Measurements from ENCODE around the gene APLP1. TPM values are rescaled to one million over a fixed set of nuclear protein-coding genes. Genes with fewer than 3 reads are reported as not detected.

APLP1 gene
- total and polyA plus RNA-seq, 2 of the 4 experiments (the other 2 are of a cell fraction): 4.7 to 41.0 TPM

- H3K18ac ChIP-seq (ENCODE audit: low read depth, low read length): no peak overlapping the region; the same call in 1 of the 2 replicates
- no peak overlapping the region; the same call in 1 of the 2 replicates for H3K14ac ChIP-seq (replicated peaks; ENCODE audit: low read depth, low read length)
- H3K56ac ChIP-seq (ENCODE audit: extremely low read depth, insufficient read depth, low read length): peak overlapping the region; percentile 64; the same call in 1 of the 2 replicates
- H4K8ac ChIP-seq (ENCODE audit: low read depth in 2 of 2, low read length in 2 of 2): peak overlapping the region; percentile 44 to 99; a peak in 2 of 4 replicates
- H3K23ac ChIP-seq (ENCODE audit: low read depth, low read length): peak overlapping the region; percentile 19
- no peak overlapping the region for H2BK20ac ChIP-seq (ENCODE audit: low read depth, low read length)
- H3K36me3 ChIP-seq (ENCODE audit: control insufficient read depth, insufficient read depth, low read length): peaks cover 18% of the 10 kb centered on the region
- peaks cover 23% of the 10 kb centered on the region for H3K4me1 ChIP-seq (ENCODE audit: control insufficient read depth, insufficient read depth, low read length)
- H3K4me2 ChIP-seq (ENCODE audit: low read depth, low read length): peak overlapping the region; percentile 95
- no TSS peak for BruUV-seq (replicated peaks)
- TF ChIP-seq NFE2L2 (IDR thresholded peaks at IDR 0.05; ENCODE audit: low read depth, low read length): no peak
- TF ChIP-seq, protein P1, sequence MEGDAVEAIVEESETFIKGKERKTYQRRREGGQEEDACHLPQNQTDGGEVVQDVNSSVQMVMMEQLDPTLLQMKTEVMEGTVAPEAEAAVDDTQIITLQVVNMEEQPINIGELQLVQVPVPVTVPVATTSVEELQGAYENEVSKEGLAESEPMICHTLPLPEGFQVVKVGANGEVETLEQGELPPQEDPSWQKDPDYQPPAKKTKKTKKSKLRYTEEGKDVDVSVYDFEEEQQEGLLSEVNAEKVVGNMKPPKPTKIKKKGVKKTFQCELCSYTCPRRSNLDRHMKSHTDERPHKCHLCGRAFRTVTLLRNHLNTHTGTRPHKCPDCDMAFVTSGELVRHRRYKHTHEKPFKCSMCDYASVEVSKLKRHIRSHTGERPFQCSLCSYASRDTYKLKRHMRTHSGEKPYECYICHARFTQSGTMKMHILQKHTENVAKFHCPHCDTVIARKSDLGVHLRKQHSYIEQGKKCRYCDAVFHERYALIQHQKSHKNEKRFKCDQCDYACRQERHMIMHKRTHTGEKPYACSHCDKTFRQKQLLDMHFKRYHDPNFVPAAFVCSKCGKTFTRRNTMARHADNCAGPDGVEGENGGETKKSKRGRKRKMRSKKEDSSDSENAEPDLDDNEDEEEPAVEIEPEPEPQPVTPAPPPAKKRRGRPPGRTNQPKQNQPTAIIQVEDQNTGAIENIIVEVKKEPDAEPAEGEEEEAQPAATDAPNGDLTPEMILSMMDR (conservative IDR thresholded peaks at IDR 0.05; ENCODE audit: low read depth, low read length): no peak
- TF ChIP-seq MAFK (IDR thresholded peaks at IDR 0.05; ENCODE audit: low read depth, low read length): no peak
- TF ChIP-seq POLR2A (IDR thresholded peaks at IDR 0.05; ENCODE audit: low read depth, low read length): no peak
- no peak for TF ChIP-seq SMC3 (IDR thresholded peaks at IDR 0.05; ENCODE audit: low read depth, low read length)
- TF ChIP-seq, protein P2, sequence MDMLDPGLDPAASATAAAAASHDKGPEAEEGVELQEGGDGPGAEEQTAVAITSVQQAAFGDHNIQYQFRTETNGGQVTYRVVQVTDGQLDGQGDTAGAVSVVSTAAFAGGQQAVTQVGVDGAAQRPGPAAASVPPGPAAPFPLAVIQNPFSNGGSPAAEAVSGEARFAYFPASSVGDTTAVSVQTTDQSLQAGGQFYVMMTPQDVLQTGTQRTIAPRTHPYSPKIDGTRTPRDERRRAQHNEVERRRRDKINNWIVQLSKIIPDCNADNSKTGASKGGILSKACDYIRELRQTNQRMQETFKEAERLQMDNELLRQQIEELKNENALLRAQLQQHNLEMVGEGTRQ (IDR thresholded peaks at IDR 0.05; ENCODE audit: low read depth, low read length): no peak
- no peak for TF ChIP-seq RFX5 (IDR thresholded peaks at IDR 0.05; ENCODE audit: low read depth, low read length)
- no peak for TF ChIP-seq MAZ (IDR thresholded peaks at IDR 0.05; ENCODE audit: borderline replicate concordance, low read depth, low read length)
- peaks cover 17% of the 10 kb centered on the region for H3K9me1 ChIP-seq (ENCODE audit: insufficient read depth, low read length)
- ChIA-PET CTCF (no interaction called here), POLR2A (ENCODE audit: unreplicated experiment) (interaction anchor here (0.6 kb wide), 1 partner anchor 15 kb away, joined by 3 read pairs; no protein-coding TSS in a partner anchor)
- dilution Hi-C loops (cut with HindIII; ENCODE audit: low sequenced_read_pairs, unreplicated experiment): no loop called here
- H2AK5ac ChIP-seq (ENCODE audit: low read depth, low read length): peak overlapping the region; percentile 15
- peak overlapping the region; percentile 36; the same call in 1 of the 2 replicates for H2BK120ac ChIP-seq (ENCODE audit: low read depth, low read length)
- peak overlapping the region; percentile 79 for H3K4me3 ChIP-seq (ENCODE audit: insufficient read depth, low read depth, low read length)
- peak overlapping the region; percentile 78 for H3K27ac ChIP-seq (ENCODE audit: insufficient read depth, low read length)
- H3K4ac ChIP-seq (ENCODE audit: low read depth, low read length): peak overlapping the region; percentile 79
- H2BK5ac ChIP-seq (ENCODE audit: low read depth, low read length, poor library complexity, severe bottlenecking): peak overlapping the region; percentile 94
- peak overlapping the region; percentile 77 for H4K5ac ChIP-seq (ENCODE audit: low read depth, low read length)
- peak overlapping the region; percentile 61 for H4K91ac ChIP-seq (ENCODE audit: insufficient read depth, low read depth, low read length)
- intact Hi-C loops (cut with micrococcal nuclease): no loop called here
- H4K20me1 ChIP-seq (ENCODE audit: insufficient read depth, low read length): no peaks in the 10 kb centered on the region
- peak overlapping the region; percentile 93 for H3K9ac ChIP-seq (ENCODE audit: low read depth, low read length)
- ATAC-seq (ENCODE audit: low read depth) (no peak), DNase-seq (no peak)
- H3K9me3 ChIP-seq (ENCODE audit: control insufficient read depth, insufficient read depth, low read length): no peaks in the 10 kb centered on the region
- in situ Hi-C loops (cut with MboI; ENCODE audit: low sequenced_read_pairs): no loop called here
- no peaks in the 10 kb centered on the region for H3K27me3 ChIP-seq (ENCODE audit: control insufficient read depth, insufficient read depth, low read length)
- H2AK9ac ChIP-seq (replicated peaks; ENCODE audit: low read depth, low read length, poor library complexity): peak overlapping the region; percentile 98
- peak overlapping the region; percentile 98 for H2AFZ ChIP-seq (replicated peaks; ENCODE audit: low read length, poor library complexity)
- H3K79me1 ChIP-seq (ENCODE audit: low read depth in 1 of 2, low read length in 2 of 2): peaks cover 13 to 40% of the 10 kb centered on the region in 2 experiments; a peak in 3 of 4 replicates
- 10% methylated on average over 4 of the region's 17 CpGs; no CpG with 5 or more reads in 1 of the 2 experiments for WGBS, 2 experiments (ENCODE audit: extremely low coverage in 2 of 2, insufficient read length in 1 of 2)
- H2BK15ac ChIP-seq (ENCODE audit: low read depth, low read length): no peak overlapping the region; the same call in 2 of the 3 replicates
These were observed 30.1 kb downstream of the APLP1 start for GRCh38 chr19:35898499-35898809.

Data from IMR-90 (cell line).